Upper lobe of right lung (tissue), 1 donor: Measurements from ENCODE around the gene MPV17L2. TPM values are rescaled to one million over a fixed set of nuclear protein-coding genes. Genes with fewer than 3 reads are reported as not detected.

Experiments used
- ATAC-seq: fragments of 200-7000 bp; cut with Tn5 transposase; one replicate; pipeline ENCODE4 v1.9.1; 2020; ENCODE audit warnings: mild to moderate bottlenecking, moderate library complexity
- DNase-seq: peaks from one replicate; pipeline ENCODE4 v3.0.0-alpha.2; 2020
- H3K27ac ChIP-seq: fragments of 200-600 bp; one replicate; pipeline ENCODE4 v1.8.0; 2022
- H3K27me3 ChIP-seq: fragments of 200-600 bp; one replicate; pipeline ENCODE4 v1.8.0; 2022; ENCODE audit warnings: mild to moderate bottlenecking
- H3K36me3 ChIP-seq: fragments of 200-600 bp; one replicate; pipeline ENCODE4 v1.8.0; 2022
- H3K4me1 ChIP-seq: fragments of 200-600 bp; one replicate; pipeline ENCODE4 v1.8.0; 2022
- H3K4me3 ChIP-seq: fragments of 200-600 bp; one replicate; pipeline ENCODE4 v1.8.0; 2022; ENCODE audit warnings: mild to moderate bottlenecking
- H3K9me3 ChIP-seq: fragments of 200-600 bp; one replicate; pipeline ENCODE4 v1.8.0; 2022
- CTCF ChIP-seq: fragments of 200-600 bp; IDR thresholded peaks from one replicate; pipeline ENCODE4 v1.8.0; 2022; ENCODE audit warnings: antibody characterized with exemption
- intact Hi-C: fragments of 100-400 bp; cut with DNase I; formaldehyde crosslinking; loops from one replicate; pipeline ENCODE4 v1.11.0; 2022
- total RNA-seq: library from RNA; stranded (reverse); fragmentation: NEBNext Ultra II Directional; extraction: Animal tissue kit (Norgen Biotek cat#: 25700); gene quantifications from one replicate; pipeline ENCODE4 v1.2.1, GENCODE V29; 2021
- donor health status: DM: no; HTN: yes; CAD: no; lungs with severe emphysema.

Gene MPV17L2
- total RNA-seq, 1 donor from 2014 or later, result 8.2 TPM

- no peak for TF ChIP-seq CTCF
- DNase-seq (peak; percentile 79), ATAC-seq (peak; percentile 1)
- Histone ChIP-seq H3K27ac (peak overlapping the region; percentile 12), H3K4me3 (peak overlapping the region; percentile 58), H3K36me3 (peaks cover 3% of the 10 kb centered on the region), H3K4me1 (peaks cover 21% of the 10 kb centered on the region), H3K9me3 (no peaks in the 10 kb centered on the region), H3K27me3 (no peaks in the 10 kb centered on the region)
- intact Hi-C loops, result loop anchor here (10.0 kb wide), 1 partner anchor 51 kb away; a partner anchor contains a TSS
Measured at GRCh38 chr19:18203408-18203862, 10.4 kb downstream of the MPV17L2 start.

- Histone ChIP-seq H3K27me3 (no peaks in the 10 kb centered on the region), H3K9me3 (no peaks in the 10 kb centered on the region), H3K4me3 (peak within 1 kb of the TSS; percentile 71), H3K36me3 (no peaks in the 10 kb centered on the region), H3K4me1 (peaks cover 21% of the 10 kb centered on the region), H3K27ac (peak within 1 kb of the TSS; percentile 95)
- ATAC-seq, result peak; percentile 97
- TF ChIP-seq CTCF, result no peak
- intact Hi-C loops, result loop anchor here (10.0 kb wide), 1 partner anchor 51 kb away; a partner anchor contains a TSS
- DNase-seq, result peak; percentile 100
Measured at GRCh38 chr19:18203863-18204393, 10.9 kb downstream of the MPV17L2 start, which contains the start of gene RAB3A. Gene RAB3A (minus strand): TSS chr19:18204042. CDS start chr19:18202740, 1,302 bp downstream.

- H3K36me3 ChIP-seq, result no peaks in the 10 kb centered on the region
- intact Hi-C loops, result loop anchor here (10.0 kb wide), 1 partner anchor 50 kb away; a partner anchor contains a TSS
- DNase-seq (no peak), ATAC-seq (peak; percentile 5)
- peak overlapping the region; percentile 71 for H3K4me3 ChIP-seq
- peaks cover 21% of the 10 kb centered on the region for H3K4me1 ChIP-seq
- TF ChIP-seq CTCF, result no peak
- peak overlapping the region; percentile 95 for H3K27ac ChIP-seq
- H3K9me3 ChIP-seq, result no peaks in the 10 kb centered on the region
- no peaks in the 10 kb centered on the region for H3K27me3 ChIP-seq
Measured at GRCh38 chr19:18204394-18205199, 11.6 kb downstream of the MPV17L2 start.

GRCh38 chr19:18205200-18205892, 12.3 kb downstream of the MPV17L2 start:
- H3K9me3 ChIP-seq, result no peaks in the 10 kb centered on the region
- intact Hi-C loops, result loop anchor here (10.0 kb wide), 1 partner anchor 49 kb away; a partner anchor contains a TSS
- H3K4me3 ChIP-seq, result peak overlapping the region; percentile 71
- H3K4me1 ChIP-seq, result peaks cover 21% of the 10 kb centered on the region
- H3K27ac ChIP-seq, result peak overlapping the region; percentile 95
- H3K27me3 ChIP-seq, result no peaks in the 10 kb centered on the region
- ATAC-seq (peak; percentile 5), DNase-seq (peak; percentile 87)
- no peaks in the 10 kb centered on the region for H3K36me3 ChIP-seq
- TF ChIP-seq CTCF, result no peak

GRCh38 chr19:18206018-18206417, 13.0 kb downstream of the MPV17L2 start:
- Histone ChIP-seq H3K4me3 (no peak overlapping the region), H3K27me3 (no peaks in the 10 kb centered on the region), H3K27ac (peak overlapping the region; percentile 95), H3K4me1 (peaks cover 21% of the 10 kb centered on the region), H3K36me3 (no peaks in the 10 kb centered on the region), H3K9me3 (no peaks in the 10 kb centered on the region)
- no peak for TF ChIP-seq CTCF
- no peak for DNase-seq
- no peak for ATAC-seq
- intact Hi-C loops, result loop anchor here (10.0 kb wide), 1 partner anchor 49 kb away; a partner anchor contains a TSS
